ENCODE measurements around the gene TMCO1.
"Not testable (repeated sequence)": the region's sequence is repeated elsewhere in the genome, so short reads cannot be mapped to it uniquely, and the experiment has no call there.

DNA sequence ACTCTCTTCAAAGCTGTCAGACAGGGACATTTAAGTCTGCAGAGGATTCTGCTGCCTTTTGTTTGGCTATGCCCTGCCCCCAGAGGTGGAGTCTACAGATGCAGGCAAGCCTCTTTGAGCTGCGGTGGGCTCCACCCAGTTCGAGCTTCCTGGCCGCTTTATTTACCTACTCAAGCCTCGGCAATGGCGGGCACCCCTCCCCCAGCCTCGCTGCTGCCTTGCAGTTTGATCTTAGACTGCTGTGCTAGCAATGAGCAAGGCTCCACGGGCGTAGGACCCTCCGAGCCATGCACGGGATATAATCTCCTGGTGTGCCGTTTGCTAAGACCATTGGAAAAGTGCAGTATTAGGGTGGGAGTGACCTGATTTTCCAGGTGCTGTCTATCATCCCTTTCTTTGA lies 14.9 kb upstream of the TMCO1 start:
- TF ChIP-seq, protein P1, sequence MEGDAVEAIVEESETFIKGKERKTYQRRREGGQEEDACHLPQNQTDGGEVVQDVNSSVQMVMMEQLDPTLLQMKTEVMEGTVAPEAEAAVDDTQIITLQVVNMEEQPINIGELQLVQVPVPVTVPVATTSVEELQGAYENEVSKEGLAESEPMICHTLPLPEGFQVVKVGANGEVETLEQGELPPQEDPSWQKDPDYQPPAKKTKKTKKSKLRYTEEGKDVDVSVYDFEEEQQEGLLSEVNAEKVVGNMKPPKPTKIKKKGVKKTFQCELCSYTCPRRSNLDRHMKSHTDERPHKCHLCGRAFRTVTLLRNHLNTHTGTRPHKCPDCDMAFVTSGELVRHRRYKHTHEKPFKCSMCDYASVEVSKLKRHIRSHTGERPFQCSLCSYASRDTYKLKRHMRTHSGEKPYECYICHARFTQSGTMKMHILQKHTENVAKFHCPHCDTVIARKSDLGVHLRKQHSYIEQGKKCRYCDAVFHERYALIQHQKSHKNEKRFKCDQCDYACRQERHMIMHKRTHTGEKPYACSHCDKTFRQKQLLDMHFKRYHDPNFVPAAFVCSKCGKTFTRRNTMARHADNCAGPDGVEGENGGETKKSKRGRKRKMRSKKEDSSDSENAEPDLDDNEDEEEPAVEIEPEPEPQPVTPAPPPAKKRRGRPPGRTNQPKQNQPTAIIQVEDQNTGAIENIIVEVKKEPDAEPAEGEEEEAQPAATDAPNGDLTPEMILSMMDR (IDR thresholded peaks at IDR 0.05) = not testable (repeated sequence)
- not testable (repeated sequence) for TF ChIP-seq ZFX (IDR thresholded peaks at IDR 0.05; ENCODE audit: borderline replicate concordance)
